ENCODE data around the gene MTUS2. TPM values are rescaled to one million over a fixed set of nuclear protein-coding genes. Genes with fewer than 3 reads are reported as not detected.

Gene MTUS2
- total and polyA plus RNA-seq, 4 donors: under 0.01 to 0.70 (median 0.15) TPM

- TF ChIP-seq RXRA (IDR thresholded peaks at IDR 0.05): no peak
- TF ChIP-seq SP1 (IDR thresholded peaks at IDR 0.05): no peak
- TF ChIP-seq ATF3 (IDR thresholded peaks at IDR 0.05): no peak
- no peak for TF ChIP-seq TAF1 (conservative IDR thresholded peaks at IDR 0.05)
- no peak for TF ChIP-seq GABPA (IDR thresholded peaks at IDR 0.05 in 1 of 2, conservative IDR thresholded peaks at IDR 0.05 in 1 of 2)
- no peak for TF ChIP-seq HNF4G (IDR thresholded peaks at IDR 0.05)
- TF ChIP-seq HNF4A (conservative IDR thresholded peaks at IDR 0.05): no peak
- TF ChIP-seq JUND (IDR thresholded peaks at IDR 0.05): no peak
- TF ChIP-seq NR2F2 (IDR thresholded peaks at IDR 0.05): no peak
- no peak for TF ChIP-seq MAX (IDR thresholded peaks at IDR 0.05)
- Histone ChIP-seq H3K4me1 (ENCODE audit: control insufficient read depth in 4 of 4, insufficient read depth in 4 of 4, low read length in 3 of 4) (no peaks in the 10 kb centered on the region), H3K9me3 (ENCODE audit: control insufficient read depth in 4 of 4, low read length in 3 of 4) (no peaks in the 10 kb centered on the region), H3K9ac (ENCODE audit: low read depth in 1 of 2, low read length in 2 of 2) (no peak overlapping the region), H3K36me3 (ENCODE audit: control insufficient read depth in 4 of 4, insufficient read depth in 3 of 4, low read depth in 1 of 4, low read length in 3 of 4) (no peaks in the 10 kb centered on the region), H3K4me3 (ENCODE audit: low read depth in 1 of 3, low read length in 3 of 3) (no peak overlapping the region), H3K27me3 (ENCODE audit: control insufficient read depth in 4 of 4, insufficient read depth in 4 of 4, low read length in 3 of 4) (no peaks in the 10 kb centered on the region), H3K27ac (ENCODE audit: low read depth in 1 of 2, low read length in 2 of 2) (no peak overlapping the region)
- 96% methylated on average over 14 of the region's 14 CpGs for WGBS
- DNase-seq (ENCODE audit: low spot score): no peak
Observed at GRCh38 chr13:29509999-29510589, 690.0 kb downstream of the MTUS2 start.

DNA sequence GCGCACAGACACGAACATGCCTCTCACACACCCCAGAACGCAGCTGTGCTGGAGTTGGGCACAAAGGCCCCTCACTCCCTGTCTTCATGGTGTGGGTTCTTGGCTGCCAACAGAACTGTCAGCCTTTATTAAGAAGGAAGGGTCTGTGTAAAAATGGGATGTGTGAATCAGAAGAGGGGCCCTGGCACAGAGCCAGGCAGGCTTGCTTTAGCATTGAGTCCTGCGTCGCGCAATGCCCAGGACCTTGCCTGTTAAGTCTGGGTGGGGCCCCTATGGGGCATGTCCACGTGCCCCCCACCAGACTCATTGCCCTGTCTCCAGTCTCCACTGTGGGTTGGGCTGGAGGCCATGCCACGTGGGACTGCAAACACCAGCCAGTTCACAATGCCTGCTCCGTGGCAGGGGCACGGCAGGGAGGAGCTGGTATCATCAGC, 690.5 kb downstream of the MTUS2 start:
- Histone ChIP-seq H3K4me3 (ENCODE audit: low read depth in 1 of 3, low read length in 3 of 3) (no peak overlapping the region), H3K27me3 (ENCODE audit: control insufficient read depth in 4 of 4, insufficient read depth in 4 of 4, low read length in 3 of 4) (no peaks in the 10 kb centered on the region), H3K36me3 (ENCODE audit: control insufficient read depth in 4 of 4, insufficient read depth in 3 of 4, low read depth in 1 of 4, low read length in 3 of 4) (no peaks in the 10 kb centered on the region), H3K4me1 (ENCODE audit: control insufficient read depth in 4 of 4, insufficient read depth in 4 of 4, low read length in 3 of 4) (no peaks in the 10 kb centered on the region), H3K9ac (ENCODE audit: low read depth in 1 of 2, low read length in 2 of 2) (no peak overlapping the region), H3K27ac (ENCODE audit: low read depth in 1 of 2, low read length in 2 of 2) (no peak overlapping the region), H3K9me3 (ENCODE audit: control insufficient read depth in 4 of 4, low read length in 3 of 4) (no peaks in the 10 kb centered on the region)
- DNase-seq (ENCODE audit: low spot score): no peak
- TF ChIP-seq ATF3 (IDR thresholded peaks at IDR 0.05) (no peak), GABPA (IDR thresholded peaks at IDR 0.05 in 1 of 2, conservative IDR thresholded peaks at IDR 0.05 in 1 of 2) (no peak), RXRA (IDR thresholded peaks at IDR 0.05) (no peak), FOXA1 (IDR thresholded peaks at IDR 0.05) (no peak), JUND (IDR thresholded peaks at IDR 0.05) (no peak), EGR1 (IDR thresholded peaks at IDR 0.05; ENCODE audit: low read depth in 2 of 2) (no peak), TAF1 (conservative IDR thresholded peaks at IDR 0.05) (no peak)
- TF ChIP-seq, protein P1, sequence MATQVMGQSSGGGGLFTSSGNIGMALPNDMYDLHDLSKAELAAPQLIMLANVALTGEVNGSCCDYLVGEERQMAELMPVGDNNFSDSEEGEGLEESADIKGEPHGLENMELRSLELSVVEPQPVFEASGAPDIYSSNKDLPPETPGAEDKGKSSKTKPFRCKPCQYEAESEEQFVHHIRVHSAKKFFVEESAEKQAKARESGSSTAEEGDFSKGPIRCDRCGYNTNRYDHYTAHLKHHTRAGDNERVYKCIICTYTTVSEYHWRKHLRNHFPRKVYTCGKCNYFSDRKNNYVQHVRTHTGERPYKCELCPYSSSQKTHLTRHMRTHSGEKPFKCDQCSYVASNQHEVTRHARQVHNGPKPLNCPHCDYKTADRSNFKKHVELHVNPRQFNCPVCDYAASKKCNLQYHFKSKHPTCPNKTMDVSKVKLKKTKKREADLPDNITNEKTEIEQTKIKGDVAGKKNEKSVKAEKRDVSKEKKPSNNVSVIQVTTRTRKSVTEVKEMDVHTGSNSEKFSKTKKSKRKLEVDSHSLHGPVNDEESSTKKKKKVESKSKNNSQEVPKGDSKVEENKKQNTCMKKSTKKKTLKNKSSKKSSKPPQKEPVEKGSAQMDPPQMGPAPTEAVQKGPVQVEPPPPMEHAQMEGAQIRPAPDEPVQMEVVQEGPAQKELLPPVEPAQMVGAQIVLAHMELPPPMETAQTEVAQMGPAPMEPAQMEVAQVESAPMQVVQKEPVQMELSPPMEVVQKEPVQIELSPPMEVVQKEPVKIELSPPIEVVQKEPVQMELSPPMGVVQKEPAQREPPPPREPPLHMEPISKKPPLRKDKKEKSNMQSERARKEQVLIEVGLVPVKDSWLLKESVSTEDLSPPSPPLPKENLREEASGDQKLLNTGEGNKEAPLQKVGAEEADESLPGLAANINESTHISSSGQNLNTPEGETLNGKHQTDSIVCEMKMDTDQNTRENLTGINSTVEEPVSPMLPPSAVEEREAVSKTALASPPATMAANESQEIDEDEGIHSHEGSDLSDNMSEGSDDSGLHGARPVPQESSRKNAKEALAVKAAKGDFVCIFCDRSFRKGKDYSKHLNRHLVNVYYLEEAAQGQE (IDR thresholded peaks at IDR 0.05): no peak
- WGBS: 92% methylated on average over 10 of the region's 10 CpGs
